Adipocyte (in vitro differentiated cells): ENCODE data around the gene FOXD4L1.
"Not testable (repeated sequence)": the region's sequence is repeated elsewhere in the genome, so short reads cannot be mapped to it uniquely, and the experiment has no call there.

Experiments
- DNase-seq: peaks from one replicate; pipeline ENCODE4 v3.0.0-alpha.2; 2015; ENCODE audit warnings: low read depth
- H3K27me3 ChIP-seq: replicated peaks from 2 replicates; pipeline ENCODE4 v1.7.0; 2013; ENCODE audit warnings: mild to moderate bottlenecking, low read length, moderate library complexity; ENCODE audit not compliant: control insufficient read depth, insufficient read depth
- H3K36me3 ChIP-seq: 2 replicates; pipeline ENCODE4 v1.7.0; 2013; ENCODE audit warnings: low read length, mild to moderate bottlenecking, moderate library complexity; ENCODE audit not compliant: control insufficient read depth, insufficient read depth, severe bottlenecking
- H3K4me1 ChIP-seq: 2 replicates; pipeline ENCODE4 v1.7.0; 2013; ENCODE audit warnings: mild to moderate bottlenecking, low read length, moderate library complexity; ENCODE audit not compliant: control insufficient read depth, insufficient read depth
- H3K4me3 ChIP-seq: 2 replicates; pipeline ENCODE4 v1.7.0; 2013; ENCODE audit warnings: mild to moderate bottlenecking, low read length, moderate library complexity
- H3K9ac ChIP-seq: 2 replicates; pipeline ENCODE4 v1.7.0; 2013; ENCODE audit warnings: mild to moderate bottlenecking, low read length, moderate library complexity
- H3K9me3 ChIP-seq: 2 replicates; pipeline ENCODE4 v1.7.0; 2013; ENCODE audit warnings: mild to moderate bottlenecking, low read length, moderate library complexity; ENCODE audit not compliant: control insufficient read depth

Gene FOXD4L1

GRCh38 chr2:113507394-113508140 lies 9.1 kb downstream of the FOXD4L1 start:
- not testable (repeated sequence) for H3K9me3 ChIP-seq, H3K4me3 ChIP-seq, H3K4me1 ChIP-seq, H3K9ac ChIP-seq, H3K36me3 ChIP-seq, DNase-seq
- H3K27me3 ChIP-seq, result peaks cover 12% of the 10 kb centered on the region

- not testable (repeated sequence) for H3K4me1 ChIP-seq, H3K4me3 ChIP-seq, H3K36me3 ChIP-seq, H3K9me3 ChIP-seq, DNase-seq, H3K9ac ChIP-seq
- H3K27me3 ChIP-seq, result peaks cover 12% of the 10 kb centered on the region
Observed at GRCh38 chr2:113508187-113508586, 9.7 kb downstream of the FOXD4L1 start.

GRCh38 chr2:113510913-113511312 lies 12.4 kb downstream of the FOXD4L1 start:
- H3K9me3 ChIP-seq, H3K4me3 ChIP-seq, H3K36me3 ChIP-seq, H3K27me3 ChIP-seq, H3K9ac ChIP-seq, H3K4me1 ChIP-seq, DNase-seq: not testable (repeated sequence)

- not testable (repeated sequence) for H3K36me3 ChIP-seq, H3K27me3 ChIP-seq, H3K4me1 ChIP-seq, DNase-seq, H3K4me3 ChIP-seq, H3K9ac ChIP-seq, H3K9me3 ChIP-seq
Observed at GRCh38 chr2:113511859-113512258, 13.4 kb downstream of the FOXD4L1 start.

GRCh38 chr2:113515457-113515856 lies 17.0 kb downstream of the FOXD4L1 start:
- DNase-seq, H3K9ac ChIP-seq, H3K4me3 ChIP-seq, H3K27me3 ChIP-seq, H3K9me3 ChIP-seq, H3K4me1 ChIP-seq, H3K36me3 ChIP-seq: not testable (repeated sequence)

GRCh38 chr2:113515995-113516394 lies 17.5 kb downstream of the FOXD4L1 start:
- not testable (repeated sequence) for H3K9me3 ChIP-seq, H3K27me3 ChIP-seq, H3K9ac ChIP-seq, H3K4me3 ChIP-seq, H3K36me3 ChIP-seq, DNase-seq, H3K4me1 ChIP-seq

GRCh38 chr2:113517025-113517424 lies 18.6 kb downstream of the FOXD4L1 start:
- not testable (repeated sequence) for H3K4me3 ChIP-seq, H3K27me3 ChIP-seq, H3K36me3 ChIP-seq, H3K4me1 ChIP-seq, H3K9me3 ChIP-seq, DNase-seq, H3K9ac ChIP-seq

GRCh38 chr2:113520837-113521236 lies 22.4 kb downstream of the FOXD4L1 start:
- not testable (repeated sequence) for H3K9ac ChIP-seq, H3K27me3 ChIP-seq, DNase-seq, H3K9me3 ChIP-seq, H3K4me1 ChIP-seq, H3K36me3 ChIP-seq, H3K4me3 ChIP-seq

- H3K4me3 ChIP-seq, DNase-seq, H3K9ac ChIP-seq, H3K4me1 ChIP-seq, H3K27me3 ChIP-seq, H3K36me3 ChIP-seq, H3K9me3 ChIP-seq: not testable (repeated sequence)
Observed at GRCh38 chr2:113521492-113521891, 23.0 kb downstream of the FOXD4L1 start.

- not testable (repeated sequence) for H3K27me3 ChIP-seq, DNase-seq, H3K4me3 ChIP-seq, H3K9me3 ChIP-seq, H3K9ac ChIP-seq, H3K36me3 ChIP-seq, H3K4me1 ChIP-seq
Observed at GRCh38 chr2:113524986-113525385, 26.5 kb downstream of the FOXD4L1 start.

- not testable (repeated sequence) for H3K9me3 ChIP-seq, H3K4me1 ChIP-seq, H3K27me3 ChIP-seq, DNase-seq, H3K36me3 ChIP-seq, H3K9ac ChIP-seq, H3K4me3 ChIP-seq
Observed at GRCh38 chr2:113527350-113528045, 29.0 kb downstream of the FOXD4L1 start.

GRCh38 chr2:113528126-113528525 lies 29.7 kb downstream of the FOXD4L1 start:
- not testable (repeated sequence) for H3K9ac ChIP-seq, H3K36me3 ChIP-seq, DNase-seq, H3K4me1 ChIP-seq, H3K27me3 ChIP-seq, H3K4me3 ChIP-seq, H3K9me3 ChIP-seq
